ENCODE data around the gene LIPT1.

GRCh38 chr2:99200076-99200800 is 45.5 kb downstream of the LIPT1 start:
- TF ChIP-seq CTCF (IDR thresholded peaks at IDR 0.05) (no peak), POLR2A (IDR thresholded peaks at IDR 0.05) (no peak)

All from right lobe of liver (tissue), 4 donors.